ENCODE data around the gene C1orf52.

C1orf52 gene

DNA sequence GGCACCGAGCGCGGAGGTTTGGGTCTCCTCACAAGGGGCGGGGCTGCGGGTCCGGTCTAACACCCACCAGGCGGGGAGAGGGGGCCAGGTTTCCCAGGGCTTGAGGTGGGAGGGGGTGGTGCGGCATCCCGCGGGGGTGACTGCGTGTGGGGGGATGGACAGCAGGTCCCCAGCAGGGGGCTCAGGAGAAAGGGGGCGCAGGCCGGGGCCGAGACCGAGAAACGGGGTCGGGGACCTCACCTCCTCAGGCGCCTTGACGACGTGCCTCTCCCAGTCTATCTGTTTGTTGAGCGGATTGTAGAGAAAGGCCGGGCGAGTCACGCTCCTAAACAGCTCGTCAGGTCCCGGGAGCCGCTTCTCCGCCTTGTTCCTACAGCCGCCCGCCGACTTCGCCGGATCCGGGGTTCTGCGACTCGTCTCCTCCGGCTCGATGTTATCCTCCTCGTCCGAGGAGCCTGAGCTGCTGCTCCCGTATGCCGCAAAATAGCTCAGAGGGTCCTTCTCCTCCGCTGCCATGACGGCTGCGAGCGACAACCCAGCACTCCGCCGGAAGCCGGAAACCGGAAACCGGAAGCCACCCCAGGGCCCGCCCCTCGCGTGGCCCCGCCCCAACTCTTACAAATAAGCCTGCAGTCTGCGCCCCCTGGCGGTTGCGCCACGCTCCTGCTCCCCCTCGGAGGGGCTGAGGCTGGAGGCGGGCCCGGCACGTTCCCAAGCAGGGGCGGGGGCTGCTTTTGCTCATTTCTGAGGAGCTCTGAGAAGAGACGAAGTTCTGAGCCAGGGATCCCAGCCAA, at the start of gene C1orf52:
Gene C1orf52, minus strand, starts transcription at position 545 of the 794 bp plus-strand sequence. Its CDS starts 29 bp downstream, at position 516.
- peak; percentile 69 to 97 (median 92) for DNase-seq

DNA sequence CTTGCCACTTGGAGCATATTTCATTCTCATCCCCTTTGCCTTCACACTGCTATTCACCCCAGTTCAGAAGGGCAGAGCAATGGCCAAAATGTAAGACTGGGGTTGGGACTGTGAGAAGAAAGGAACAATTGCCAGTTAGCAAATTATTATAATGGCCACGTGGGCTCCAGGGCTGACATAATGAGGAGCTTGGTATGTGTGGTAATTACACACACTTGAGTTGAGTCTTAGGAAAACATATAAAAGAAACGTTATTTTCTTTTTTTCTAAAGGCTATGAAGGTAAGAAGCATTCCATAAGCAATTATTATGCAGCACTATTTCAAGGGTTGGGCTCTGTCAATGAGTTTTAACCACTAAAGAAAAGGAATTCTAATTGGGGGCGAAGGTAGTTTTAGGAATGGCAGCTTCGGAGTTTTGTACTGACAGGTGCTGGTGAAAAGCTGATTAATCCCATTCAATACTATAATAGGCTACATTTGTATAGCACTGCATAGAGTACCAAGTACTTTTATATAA, 49.4 kb upstream of the C1orf52 start:
- DNase-seq, result no peak

DNA sequence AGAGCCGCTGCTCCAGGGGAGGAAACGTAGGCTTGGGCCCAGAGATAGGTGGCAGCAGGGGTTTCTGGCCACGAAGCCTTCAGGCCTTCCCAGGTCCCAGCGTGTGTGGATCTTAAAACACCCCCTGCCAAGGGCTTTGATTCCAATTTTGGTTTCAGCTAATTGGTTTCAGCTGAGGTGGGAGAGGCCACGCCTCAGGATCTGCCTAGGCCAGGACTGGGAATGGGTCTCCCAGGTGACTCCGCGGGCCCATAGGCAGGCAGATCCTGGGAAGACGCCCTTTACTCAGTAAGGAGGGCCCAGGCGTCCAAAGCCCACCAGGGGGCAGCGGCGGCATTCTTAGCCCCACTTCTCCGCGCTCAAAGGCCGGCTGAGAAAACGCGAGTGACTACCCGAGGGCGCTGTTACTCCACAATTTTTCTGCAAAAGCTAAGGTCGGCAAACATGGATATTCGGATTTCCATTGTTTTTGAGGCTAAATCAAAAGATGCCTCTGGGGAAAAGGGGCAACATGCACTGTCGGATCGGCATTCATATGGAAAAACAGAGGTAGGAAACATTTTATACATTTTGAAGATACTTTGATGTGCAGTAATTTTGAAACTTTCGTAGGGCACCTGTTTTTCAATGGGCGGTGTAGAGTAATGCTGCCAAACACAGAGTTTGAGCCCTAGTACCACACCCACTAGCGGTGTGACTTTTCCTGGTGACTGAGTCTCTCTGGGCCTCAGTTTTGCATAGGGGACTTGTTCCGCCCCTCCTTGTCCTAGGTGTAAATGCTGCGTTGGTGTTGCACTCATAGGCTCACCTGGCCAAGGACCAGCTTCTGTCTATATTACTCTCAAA, 48.7 kb upstream of the C1orf52 start:
- peak; percentile 4 to 82 (median 48) for DNase-seq

DNA sequence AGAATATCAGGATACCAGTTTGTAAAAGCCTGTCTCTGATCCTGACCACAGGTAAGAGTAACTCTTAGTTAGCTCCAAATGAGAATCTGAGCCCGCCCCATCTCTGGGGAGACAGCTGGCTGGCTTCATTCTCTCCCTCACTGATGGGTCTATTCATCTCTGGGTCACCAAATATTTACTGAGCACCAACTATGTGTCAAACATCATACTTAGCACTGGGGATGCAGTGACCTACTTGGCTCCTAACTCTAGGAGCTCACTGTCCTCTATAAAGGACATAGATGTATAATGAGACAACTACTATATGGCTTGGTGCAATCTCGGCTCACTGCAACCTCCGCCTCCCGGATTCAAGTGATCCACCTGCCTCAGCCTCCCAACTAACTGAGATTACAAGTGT, 46.8 kb upstream of the C1orf52 start:
- no peak for DNase-seq

DNA sequence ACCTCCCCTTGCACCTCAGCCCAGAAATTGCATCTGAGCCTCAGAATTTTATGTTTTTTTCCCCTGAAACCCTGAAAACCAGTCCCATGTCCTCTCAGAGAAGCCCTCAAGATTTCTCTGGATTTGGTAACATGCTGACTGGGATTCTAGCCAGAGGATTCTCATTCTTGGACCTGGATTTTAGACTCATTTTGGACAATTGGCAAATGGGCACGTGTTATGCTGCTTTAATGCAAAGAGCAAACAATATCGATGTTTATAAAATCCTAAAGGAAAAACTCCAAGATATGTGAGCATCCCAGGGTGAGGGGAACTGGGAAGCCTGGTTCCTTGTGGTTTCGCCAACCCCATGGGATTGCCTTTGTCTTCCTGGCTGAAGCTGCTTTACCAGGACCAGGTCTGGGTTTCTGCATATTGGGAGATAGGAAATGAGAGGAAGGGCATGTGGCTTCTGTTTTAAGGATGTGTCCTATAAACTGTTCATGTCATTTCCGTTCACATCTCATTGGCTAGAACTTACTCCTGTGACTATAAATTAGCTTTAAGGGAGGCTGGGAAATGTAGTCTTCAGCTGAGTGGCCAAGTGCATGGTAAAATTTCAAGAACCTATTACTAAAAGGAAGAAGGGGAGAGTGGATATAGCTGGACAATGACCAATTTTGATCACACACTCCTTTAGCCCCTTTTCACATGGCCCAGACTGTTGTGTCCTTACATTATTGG, 44.1 kb upstream of the C1orf52 start:
- DNase-seq, result no peak

DNA sequence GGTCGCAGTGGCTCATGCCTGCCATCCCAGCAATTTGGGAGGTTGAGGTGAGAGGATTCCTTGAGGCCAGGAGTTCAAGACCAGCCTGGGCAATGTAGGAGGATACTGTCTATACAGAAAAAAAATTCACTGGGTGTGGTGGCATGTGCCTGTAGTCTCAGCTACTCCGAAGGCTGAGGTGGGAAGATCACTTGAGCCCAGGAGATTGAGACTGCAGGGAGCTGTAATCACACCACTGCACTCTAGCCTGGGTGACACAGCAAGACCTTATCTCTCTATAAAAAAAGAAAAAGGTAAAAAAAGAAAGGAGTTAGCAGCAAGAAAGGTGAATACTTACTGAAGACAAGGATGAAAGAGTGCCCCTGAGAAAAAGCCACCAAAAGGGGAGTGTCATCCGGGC, 40.7 kb upstream of the C1orf52 start:
- no peak for DNase-seq

DNA sequence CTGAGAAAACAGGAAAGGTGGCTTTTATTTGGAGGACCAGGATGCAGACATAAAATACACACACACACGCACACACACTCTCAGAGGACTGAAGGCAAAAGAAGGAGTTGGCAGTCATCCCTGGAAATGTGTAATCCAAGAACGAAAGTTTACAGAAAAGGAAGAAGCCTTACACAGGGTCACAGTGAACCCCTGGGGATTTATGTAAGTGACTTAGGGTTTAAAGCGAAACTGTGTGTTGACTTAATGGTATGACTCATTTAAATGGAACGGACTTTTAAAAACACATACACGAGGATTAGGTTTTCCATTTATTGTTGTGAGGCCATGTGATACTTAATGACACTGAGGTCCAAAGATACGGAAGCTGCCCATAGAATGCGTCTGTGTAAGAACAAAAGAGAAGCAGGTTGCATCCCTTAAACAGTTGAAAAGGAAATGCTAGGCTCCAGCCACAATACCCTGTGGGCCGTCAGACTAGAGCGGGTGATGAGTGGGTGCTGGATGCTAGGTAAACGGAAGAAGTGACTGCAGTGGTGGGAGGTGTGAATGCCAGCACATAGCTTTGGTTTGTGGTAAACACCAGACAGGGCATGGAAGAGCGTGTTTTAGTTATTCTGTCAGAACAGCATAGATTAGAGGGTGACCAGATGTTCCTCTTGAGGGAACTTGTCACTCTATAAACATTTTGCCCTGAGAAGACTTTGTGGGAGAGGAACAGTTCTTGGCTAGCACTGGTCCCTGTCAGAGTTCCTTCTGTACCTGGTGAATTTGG, 38.6 kb upstream of the C1orf52 start:
- DNase-seq, result no peak

DNA sequence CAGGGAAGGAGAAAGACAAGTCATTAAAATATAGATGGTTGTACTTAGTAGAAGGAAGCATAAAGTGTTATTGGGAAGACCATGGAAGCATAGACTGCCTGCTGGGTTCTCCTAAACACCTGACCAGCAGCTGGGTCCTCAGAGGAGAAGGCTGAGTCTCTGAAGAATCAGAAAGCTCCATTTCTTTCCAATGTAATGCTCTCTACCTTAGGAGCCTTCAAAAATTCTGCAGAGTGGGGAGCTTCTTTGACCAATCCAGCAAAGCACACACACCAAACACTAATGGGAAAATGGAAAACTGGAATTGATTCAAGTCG, 38.0 kb upstream of the C1orf52 start:
- DNase-seq, result no peak

DNA sequence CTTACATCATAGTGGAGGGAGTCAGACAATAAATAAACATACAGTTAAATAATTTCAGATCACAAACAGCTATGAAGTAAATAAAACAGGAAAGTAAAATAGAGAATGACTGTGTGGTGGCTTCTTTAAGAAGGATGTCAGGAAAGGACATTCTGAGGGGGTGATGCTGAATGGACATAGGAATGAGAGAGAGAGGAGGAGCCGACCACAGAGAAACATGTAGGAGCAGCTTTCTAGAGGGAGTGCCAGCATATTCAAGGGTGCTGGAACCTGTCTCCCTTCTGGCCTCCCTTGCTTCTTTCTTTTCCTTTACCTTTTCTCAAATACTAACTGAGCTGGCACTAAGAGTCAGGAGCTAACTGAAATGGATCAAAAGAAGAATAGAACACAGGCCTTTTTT, 37.5 kb upstream of the C1orf52 start:
- no peak for DNase-seq

DNA sequence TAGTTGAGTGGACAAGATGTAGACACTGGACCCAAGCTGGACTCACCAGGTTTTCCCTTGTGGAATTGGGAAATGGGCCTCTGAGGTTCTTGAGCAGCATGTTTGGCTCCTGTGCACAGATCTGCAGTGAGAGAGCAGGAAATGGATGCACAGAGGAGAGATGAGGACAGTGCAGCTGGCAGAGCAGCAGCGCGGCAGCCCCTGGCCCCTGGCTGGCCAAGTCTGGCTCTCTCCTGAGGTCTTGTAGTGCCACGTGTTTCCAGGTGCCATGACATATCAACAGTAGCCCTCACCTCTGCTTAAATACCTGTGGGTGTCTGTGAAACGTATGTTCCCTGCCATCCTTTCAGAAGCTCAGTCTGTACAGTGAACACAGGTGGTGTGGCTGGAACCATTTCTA, 36.2 kb upstream of the C1orf52 start:
- DNase-seq, result no peak

DNA sequence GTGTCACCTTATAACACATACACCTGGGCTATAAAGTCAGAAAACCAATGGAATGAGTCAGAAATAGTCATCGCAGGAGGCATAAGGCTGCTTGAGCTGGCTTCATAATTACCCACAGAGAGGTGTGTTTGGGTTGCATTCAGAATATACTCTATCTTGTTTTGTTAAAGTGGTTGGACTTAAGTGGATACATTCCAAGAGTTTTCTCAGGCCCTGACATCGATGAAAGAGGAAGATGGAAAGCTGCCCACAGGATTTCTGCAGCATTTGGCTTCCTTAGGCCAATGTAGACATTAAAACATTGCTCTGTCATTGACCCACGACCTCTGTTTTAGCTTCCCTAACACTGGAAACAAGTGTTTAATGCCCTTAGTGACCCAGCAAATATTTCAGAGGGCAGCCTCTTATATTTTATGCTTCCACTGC, 35.6 kb upstream of the C1orf52 start:
- DNase-seq, result no peak

DNA sequence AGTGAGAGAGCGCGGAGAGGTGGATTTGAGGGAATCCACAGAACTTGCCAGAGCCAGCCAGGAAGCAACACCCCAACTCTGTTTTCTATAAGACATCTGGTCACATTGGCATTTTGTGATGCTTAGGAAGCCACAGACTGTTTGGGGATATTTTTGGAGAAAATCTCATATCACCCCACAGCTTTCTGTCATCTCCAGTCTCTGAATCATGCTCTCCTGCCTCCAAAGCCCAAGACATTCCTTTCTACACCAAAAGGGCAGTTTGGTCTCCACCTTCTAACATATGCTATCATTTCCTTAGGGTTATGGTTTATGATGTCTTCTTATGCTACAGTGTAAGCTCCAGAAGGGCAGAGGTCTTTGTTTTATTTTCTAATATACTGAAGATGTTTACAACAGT, 31.4 kb upstream of the C1orf52 start:
- DNase-seq, result no peak

DNA sequence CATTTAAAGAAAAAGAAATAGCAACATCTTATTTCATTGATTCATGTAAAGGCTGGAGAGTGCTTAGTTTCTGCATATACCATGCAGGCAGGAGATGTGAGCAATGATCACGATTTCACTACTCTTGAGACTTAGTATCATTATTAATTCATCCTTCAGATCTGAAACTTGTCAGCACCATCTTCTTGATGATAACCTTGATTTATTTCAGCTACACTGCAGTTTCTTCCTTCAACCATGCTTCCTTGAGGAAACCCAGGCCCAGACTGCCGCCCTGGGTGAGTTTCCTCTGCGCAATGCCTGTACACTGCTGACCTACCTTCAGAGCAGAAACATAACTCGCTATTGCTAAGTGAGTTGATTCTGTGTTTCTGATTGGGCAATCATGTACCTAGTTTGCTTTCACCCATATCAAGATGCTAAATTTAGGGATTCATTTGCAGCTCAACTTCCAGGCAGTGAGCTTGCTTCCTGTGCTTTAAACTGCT, 30.4 kb upstream of the C1orf52 start:
- DNase-seq, result no peak

DNA sequence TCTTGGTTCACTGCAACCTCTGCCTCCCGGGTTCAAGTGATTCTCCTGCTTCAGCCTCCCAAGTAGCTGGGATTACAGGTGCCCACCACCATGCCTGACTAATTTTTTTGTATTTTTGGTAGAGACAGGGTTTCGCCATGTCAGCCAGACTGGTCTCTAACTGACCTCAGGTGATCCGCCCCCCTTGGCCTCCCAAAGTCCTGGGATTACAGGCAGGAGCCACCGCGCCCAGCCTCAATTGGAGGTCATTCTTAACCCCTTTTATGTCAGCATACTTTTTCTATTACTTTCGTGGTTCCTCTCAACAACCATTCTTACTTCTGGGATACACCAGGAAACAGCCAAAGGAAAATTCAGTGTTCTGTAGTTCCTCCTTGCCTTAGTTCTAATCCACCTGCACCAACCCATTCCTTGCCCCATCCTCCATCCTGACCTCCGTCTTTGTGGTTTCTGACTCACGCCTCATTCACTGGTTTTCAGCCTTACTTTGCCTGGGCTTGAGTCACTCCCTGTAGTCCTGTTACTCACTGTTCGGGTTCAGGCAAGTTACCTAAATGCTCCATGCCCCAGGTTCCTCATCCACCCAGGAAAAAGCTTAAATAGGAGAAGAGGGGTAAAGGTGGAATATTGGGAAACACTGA, 29.9 kb upstream of the C1orf52 start:
- no peak for DNase-seq

DNA sequence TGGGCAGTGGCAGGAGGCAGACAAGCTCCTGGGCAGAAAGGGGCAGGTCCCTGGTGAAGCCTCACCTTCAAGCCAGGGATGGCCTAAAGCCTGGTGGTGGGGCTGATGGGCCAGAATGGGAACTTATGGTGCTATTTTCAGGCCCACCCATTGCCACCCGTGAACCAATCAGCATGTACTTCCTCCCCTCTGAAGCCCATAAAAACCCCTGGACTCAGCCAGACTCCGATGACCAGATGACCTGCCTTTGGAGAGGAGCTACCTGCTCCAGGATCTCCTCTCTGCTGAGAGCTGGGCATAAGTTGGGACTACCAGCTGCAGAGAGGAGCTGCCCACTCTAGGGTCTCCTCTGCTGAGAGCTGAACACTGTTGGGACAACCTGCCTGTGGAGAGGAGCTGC, 24.7 kb upstream of the C1orf52 start:
- no peak for DNase-seq

DNA sequence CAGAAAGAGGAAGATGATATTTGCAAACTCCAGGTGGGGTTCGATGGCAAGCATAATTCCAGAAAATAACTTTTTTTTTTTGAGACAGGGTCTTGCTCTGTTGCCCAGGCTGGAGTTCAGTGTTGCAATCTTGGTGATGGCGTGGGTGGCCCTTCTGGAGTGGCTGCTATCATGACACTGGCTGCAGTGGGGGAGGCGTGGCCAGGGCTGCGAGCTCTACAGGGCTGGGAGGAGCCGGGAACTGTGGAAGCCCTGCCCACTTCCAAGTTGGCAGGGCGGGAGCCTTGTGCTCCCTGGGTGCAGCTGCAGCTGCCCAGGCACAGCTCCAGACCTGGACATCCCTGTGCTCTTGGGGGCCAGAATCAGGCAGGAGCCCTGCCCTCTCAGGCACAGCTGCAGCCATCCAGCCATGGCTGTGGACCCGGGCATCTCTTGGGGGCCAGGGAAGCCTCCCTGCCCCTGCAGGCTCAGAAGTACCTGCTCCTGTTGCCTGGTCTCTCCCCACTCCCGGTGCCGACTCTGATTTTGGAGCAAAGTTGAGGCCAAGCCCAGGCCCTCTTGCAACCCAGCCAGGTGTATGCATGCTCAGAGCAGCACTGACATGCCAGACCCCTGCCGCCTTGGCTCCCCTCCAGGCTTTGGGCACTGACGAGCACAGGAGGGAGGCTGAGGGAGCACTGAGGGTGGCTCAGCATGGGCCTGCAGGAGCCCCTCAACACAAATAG, 24.2 kb upstream of the C1orf52 start:
- peak in 3 of 14 donors; percentile 2 to 4 (median 4) for DNase-seq

DNA sequence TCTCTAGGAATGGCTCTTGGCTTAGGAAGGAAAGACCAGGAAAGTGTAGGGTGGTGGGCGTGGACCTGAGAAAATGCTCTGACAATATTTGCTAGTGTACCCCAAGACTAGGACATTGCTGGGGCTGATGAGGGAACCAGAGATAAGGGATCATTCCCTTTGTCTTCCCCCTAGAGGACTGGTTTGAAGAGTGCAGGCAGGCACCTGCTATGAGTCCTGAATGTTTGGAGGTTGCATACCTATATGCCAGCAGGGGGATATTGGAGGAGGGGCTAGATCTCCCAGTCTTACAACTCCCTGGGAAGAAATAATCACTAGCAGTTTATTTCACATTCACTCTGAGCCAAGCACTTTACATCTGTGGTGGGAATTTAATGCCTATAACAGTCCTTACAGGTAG, 23.0 kb upstream of the C1orf52 start:
- DNase-seq, result no peak

DNA sequence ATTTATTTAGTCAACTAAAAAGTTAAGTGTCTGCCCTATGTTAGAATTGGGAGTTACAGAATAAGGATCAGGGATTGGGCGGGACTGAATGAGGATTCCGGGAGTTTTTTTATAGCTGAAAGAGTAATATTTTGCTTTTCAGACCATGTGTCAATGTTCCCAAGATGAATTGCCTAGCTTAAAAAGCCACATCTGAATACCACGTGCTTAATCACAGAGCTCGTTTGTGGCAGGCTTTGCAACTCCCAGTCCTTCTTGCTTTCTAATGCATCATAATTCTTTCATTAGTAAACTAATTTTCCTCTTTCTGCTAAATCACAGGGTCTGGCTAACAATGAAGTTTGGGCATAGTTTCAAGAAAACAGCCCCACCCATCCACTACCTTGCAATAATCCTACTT, 21.2 kb upstream of the C1orf52 start:
- DNase-seq, result no peak

DNA sequence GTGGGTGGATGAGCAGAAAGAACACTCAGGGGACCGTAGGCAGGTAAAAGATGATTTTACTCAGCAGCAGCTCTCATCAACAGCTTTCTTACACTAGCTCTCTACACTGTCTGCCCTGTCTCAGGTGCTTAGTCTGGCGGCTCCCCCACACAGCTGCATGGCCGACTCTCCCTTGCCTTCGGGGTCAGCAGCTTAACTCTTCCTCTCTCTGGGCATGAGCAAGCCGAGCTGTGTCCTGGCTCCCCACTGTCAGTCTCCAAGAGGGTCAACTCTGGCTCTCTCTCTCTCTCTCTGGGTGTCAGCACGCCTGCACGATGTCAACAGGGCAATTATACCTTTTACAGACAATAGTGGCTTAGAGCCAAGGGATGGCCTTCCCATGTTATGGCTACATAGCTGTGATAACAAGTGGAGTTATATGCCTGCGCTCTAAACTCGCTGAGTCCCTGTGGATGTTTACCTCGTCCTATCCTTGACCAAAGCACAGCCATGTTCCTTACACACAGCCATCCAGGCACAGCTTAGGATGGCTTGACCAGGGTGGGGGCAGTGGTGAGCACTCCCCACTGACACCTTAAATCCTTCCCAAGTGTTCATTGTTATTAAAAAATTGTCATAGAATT, 20.1 kb upstream of the C1orf52 start:
- no peak for DNase-seq

DNA sequence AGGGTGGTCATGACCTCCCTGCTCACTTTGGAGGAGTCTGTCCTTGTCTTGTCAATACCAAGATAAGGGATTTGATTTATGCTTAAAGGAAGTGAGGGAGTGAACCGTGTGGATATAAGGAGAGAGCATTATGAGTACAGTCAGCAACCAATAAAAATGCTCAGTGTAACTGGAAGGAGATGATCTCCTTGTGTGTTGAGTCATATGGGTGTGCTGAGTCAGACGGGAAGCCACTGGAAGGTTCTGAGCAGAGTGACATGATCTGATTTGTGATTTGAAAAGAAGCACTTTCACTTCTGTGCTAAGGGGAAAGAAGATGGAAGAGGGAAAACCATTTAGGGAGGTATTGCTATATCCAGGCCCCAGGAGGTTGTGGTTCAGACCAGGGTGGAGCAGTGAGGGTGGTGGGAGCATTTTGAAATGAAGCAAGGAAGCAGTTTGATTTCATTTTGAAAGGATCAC, 19.4 kb upstream of the C1orf52 start:
- DNase-seq, result peak in 2 of 14 donors; percentile 6 to 11

Data from C1 segment of cervical spinal cord (tissue), 14 donors.